ENCODE measurements around the gene PDE9A. TPM values are rescaled to one million over a fixed set of nuclear protein-coding genes. Genes with fewer than 3 reads are reported as not detected.

The PDE9A gene
- total RNA-seq, 5 donors from 2014 or later (not counting 1 experiment from before 2014, with no cell fraction given): 11.5 to 18.3 (median 16.1) TPM

DNA sequence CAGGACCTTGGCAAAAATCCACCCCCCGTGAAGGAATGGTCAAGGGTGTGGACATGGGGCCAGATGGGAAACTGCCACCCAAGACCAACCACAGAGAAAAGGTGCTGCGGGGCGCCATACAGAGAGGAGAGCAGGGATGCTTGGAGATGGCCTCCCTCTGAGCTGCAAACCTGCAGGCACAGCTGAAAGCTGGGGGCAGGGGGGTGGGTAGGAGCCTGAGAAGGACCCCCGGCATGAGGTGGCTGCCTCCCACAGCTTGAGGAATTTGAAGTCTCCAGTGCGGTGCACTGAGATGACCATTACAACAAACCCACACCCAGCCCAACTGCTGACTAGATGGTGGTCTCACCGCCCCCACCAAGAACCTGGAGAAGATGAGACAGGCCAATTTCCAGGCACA lies 141.1 kb downstream of the PDE9A start:
- CTCF ChIA-PET: no interaction called here
- H3K36me3 Mint-ChIP-seq: no peaks in the 10 kb centered on the region
- no peaks in the 10 kb centered on the region for H3K9me3 ChIP-seq
- H3K4me3 ChIP-seq (ENCODE audit: control insufficient read depth in 1 of 2, extremely low read depth in 1 of 2, low read length in 1 of 2): no peak overlapping the region
- DNase-seq (no peak), ATAC-seq (replicated peaks in 1 of 4) (no peak)
- H3K36me3 ChIP-seq (ENCODE audit: control insufficient read depth in 2 of 2, extremely low read depth in 1 of 2, insufficient read depth in 1 of 2, low read length in 1 of 2): no peaks in the 10 kb centered on the region
- H3K4me3 Mint-ChIP-seq: no peak overlapping the region
- peaks cover 0 to 8% of the 10 kb centered on the region in 2 experiments for H3K27me3 ChIP-seq (replicated peaks in 1 of 2; ENCODE audit: control insufficient read depth in 2 of 2, extremely low read depth in 1 of 2, insufficient read depth in 2 of 2, low read length in 1 of 2)
- peaks cover 2 to 4% (median 2%) of the 10 kb centered on the region in 3 donors for H3K4me1 Mint-ChIP-seq
- no peak overlapping the region for H3K27ac Mint-ChIP-seq
- H3K27ac ChIP-seq (ENCODE audit: low read length): no peak overlapping the region
- peaks cover 0 to 2% of the 10 kb centered on the region in 2 donors for H3K27me3 Mint-ChIP-seq
- no peaks in the 10 kb centered on the region for H3K9me3 Mint-ChIP-seq
- no CpG with 5 or more reads among the region's 6 CpGs for WGBS (ENCODE audit: insufficient coverage)
- no peaks in the 10 kb centered on the region for H3K4me1 ChIP-seq (ENCODE audit: control insufficient read depth in 1 of 2, extremely low read depth in 1 of 2, insufficient read depth in 2 of 2, low read length in 2 of 2)
- POLR2A ChIA-PET: no interaction called here

DNA sequence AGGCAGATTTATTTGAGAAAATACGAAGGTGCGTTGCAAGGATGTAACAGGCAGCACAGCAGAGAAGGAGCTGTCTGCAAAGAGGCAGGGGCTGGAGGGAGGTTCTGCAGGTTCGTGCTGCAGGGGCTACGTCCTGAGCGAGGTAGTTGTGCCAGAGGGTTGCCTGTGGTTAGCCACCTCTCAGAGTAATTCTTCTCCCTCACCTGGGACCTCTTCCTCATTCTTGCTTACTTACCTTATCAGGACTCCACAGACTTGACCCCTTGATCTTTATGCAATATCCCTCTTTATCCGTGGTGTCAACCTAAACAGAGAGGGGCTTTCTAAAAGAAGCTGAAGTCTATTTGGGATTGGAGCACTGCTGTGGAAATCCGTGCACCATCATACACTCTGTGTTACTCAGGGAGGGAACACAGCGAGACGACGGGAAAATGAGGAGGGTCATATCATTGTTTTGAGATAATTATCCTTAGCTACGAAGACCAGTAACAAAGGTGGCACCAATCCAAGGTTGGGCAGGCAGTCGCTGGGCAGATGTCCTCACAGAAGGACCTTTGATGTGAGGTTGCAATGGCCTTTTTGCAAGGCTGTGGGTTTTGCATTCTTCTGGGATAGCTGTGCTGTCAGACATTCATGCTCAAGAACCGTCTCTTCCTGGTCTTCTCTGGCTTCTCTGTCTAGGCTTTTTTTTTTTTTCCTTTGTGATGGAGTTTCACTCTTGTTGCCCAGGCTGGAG lies 143.1 kb downstream of the PDE9A start:
- Mint-ChIP-seq H3K27ac (no peak overlapping the region), H3K4me3 (no peak overlapping the region), H3K36me3 (no peaks in the 10 kb centered on the region), H3K9me3 (no peaks in the 10 kb centered on the region), H3K27me3 (peaks cover 0 to 2% of the 10 kb centered on the region in 2 donors), H3K4me1 (peaks cover 2 to 7% (median 3%) of the 10 kb centered on the region in 3 donors)
- no peaks in the 10 kb centered on the region for H3K4me1 ChIP-seq (ENCODE audit: control insufficient read depth in 1 of 2, extremely low read depth in 1 of 2, insufficient read depth in 2 of 2, low read length in 2 of 2)
- WGBS (ENCODE audit: insufficient coverage): 81% methylated on average over 3 of the region's 13 CpGs
- no peak for DNase-seq
- ChIA-PET CTCF (interaction anchor here in 1 of 2 donors (0.6 kb wide), 2 partner anchors 18 to 1548 kb away, joined by 3 to 4 read pairs; no protein-coding TSS in a partner anchor), POLR2A (interaction anchor here in 1 of 2 donors (0.6 kb wide), 1 partner anchor 189 kb away, joined by 3 read pairs; no protein-coding TSS in a partner anchor)
- H3K27ac ChIP-seq (ENCODE audit: low read length): no peak overlapping the region
- H3K36me3 ChIP-seq (ENCODE audit: control insufficient read depth in 2 of 2, extremely low read depth in 1 of 2, insufficient read depth in 1 of 2, low read length in 1 of 2): no peaks in the 10 kb centered on the region
- H3K27me3 ChIP-seq (replicated peaks in 1 of 2; ENCODE audit: control insufficient read depth in 2 of 2, extremely low read depth in 1 of 2, insufficient read depth in 2 of 2, low read length in 1 of 2): peaks cover 0 to 8% of the 10 kb centered on the region in 2 experiments
- H3K9me3 ChIP-seq: no peaks in the 10 kb centered on the region
- H3K4me3 ChIP-seq (ENCODE audit: control insufficient read depth in 1 of 2, extremely low read depth in 1 of 2, low read length in 1 of 2): no peak overlapping the region
- ATAC-seq (replicated peaks in 1 of 4): no peak

DNA sequence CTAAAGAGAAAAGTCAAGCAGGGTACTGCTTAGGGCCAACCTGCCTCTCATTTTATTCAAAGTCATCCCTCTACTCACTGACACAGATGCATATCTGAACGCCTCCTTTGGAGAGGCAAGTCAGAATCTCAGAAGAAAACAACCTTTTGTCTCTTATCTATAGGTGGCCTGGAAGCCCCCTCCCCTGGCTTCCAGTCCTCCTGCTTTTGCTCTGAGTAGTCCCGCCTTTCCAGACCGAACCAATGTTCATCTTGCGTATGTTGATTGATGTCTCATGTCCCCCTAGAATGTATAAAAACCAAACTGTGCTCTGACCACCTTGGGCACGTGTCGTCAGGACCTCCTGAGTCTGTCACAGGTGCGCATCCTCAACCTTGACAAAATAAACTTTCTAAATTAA lies 144.1 kb downstream of the PDE9A start:
- Mint-ChIP-seq H3K4me1 (peaks cover 2 to 7% (median 3%) of the 10 kb centered on the region in 3 donors), H3K36me3 (no peaks in the 10 kb centered on the region), H3K27me3 (peaks cover 0 to 2% of the 10 kb centered on the region in 2 donors), H3K27ac (no peak overlapping the region), H3K4me3 (no peak overlapping the region), H3K9me3 (no peaks in the 10 kb centered on the region)
- Histone ChIP-seq H3K4me3 (ENCODE audit: control insufficient read depth in 1 of 2, extremely low read depth in 1 of 2, low read length in 1 of 2) (no peak overlapping the region), H3K9me3 (no peaks in the 10 kb centered on the region), H3K4me1 (ENCODE audit: control insufficient read depth in 1 of 2, extremely low read depth in 1 of 2, insufficient read depth in 2 of 2, low read length in 2 of 2) (no peaks in the 10 kb centered on the region), H3K27ac (ENCODE audit: low read length) (no peak overlapping the region), H3K36me3 (ENCODE audit: control insufficient read depth in 2 of 2, extremely low read depth in 1 of 2, insufficient read depth in 1 of 2, low read length in 1 of 2) (no peaks in the 10 kb centered on the region), H3K27me3 (replicated peaks in 1 of 2; ENCODE audit: control insufficient read depth in 2 of 2, extremely low read depth in 1 of 2, insufficient read depth in 2 of 2, low read length in 1 of 2) (peaks cover 0 to 8% of the 10 kb centered on the region in 2 experiments)
- DNase-seq (no peak), ATAC-seq (replicated peaks in 1 of 4) (no peak)
- ChIA-PET POLR2A (no interaction called here), CTCF (no interaction called here)
- no CpG with 5 or more reads among the region's 7 CpGs for WGBS (ENCODE audit: insufficient coverage)

DNA sequence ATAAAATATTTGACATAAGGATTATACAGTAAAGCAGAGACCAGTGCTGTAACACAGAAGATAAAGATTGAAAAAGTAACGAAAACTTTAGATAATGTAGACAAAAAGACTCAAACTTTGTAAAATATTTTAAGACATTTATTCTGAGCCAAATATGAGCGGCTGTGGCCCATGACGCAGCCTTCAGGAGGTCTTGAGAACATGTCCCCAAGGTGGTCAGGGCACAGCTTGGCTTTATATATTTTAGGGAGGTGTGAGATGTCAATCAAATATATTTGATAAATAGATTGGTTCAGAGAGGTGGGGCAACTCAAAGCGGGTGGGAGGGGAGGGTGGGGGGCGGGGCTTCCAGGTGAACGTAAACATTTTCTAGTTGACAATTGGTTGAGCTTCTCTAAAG lies 144.7 kb downstream of the PDE9A start:
- ATAC-seq (replicated peaks in 1 of 4) (no peak), DNase-seq (no peak)
- no peaks in the 10 kb centered on the region for H3K9me3 ChIP-seq
- H3K27ac Mint-ChIP-seq: no peak overlapping the region
- H3K4me1 Mint-ChIP-seq: peaks cover 2 to 7% (median 3%) of the 10 kb centered on the region in 3 donors
- CTCF ChIA-PET: no interaction called here
- no CpG with 5 or more reads among the region's 6 CpGs for WGBS (ENCODE audit: insufficient coverage)
- no peaks in the 10 kb centered on the region for H3K36me3 Mint-ChIP-seq
- H3K4me3 Mint-ChIP-seq: no peak overlapping the region
- H3K36me3 ChIP-seq (ENCODE audit: control insufficient read depth in 2 of 2, extremely low read depth in 1 of 2, insufficient read depth in 1 of 2, low read length in 1 of 2): no peaks in the 10 kb centered on the region
- H3K9me3 Mint-ChIP-seq: no peaks in the 10 kb centered on the region
- H3K27me3 ChIP-seq (replicated peaks in 1 of 2; ENCODE audit: control insufficient read depth in 2 of 2, extremely low read depth in 1 of 2, insufficient read depth in 2 of 2, low read length in 1 of 2): peaks cover 0 to 8% of the 10 kb centered on the region in 2 experiments
- H3K27me3 Mint-ChIP-seq: peaks cover 0 to 2% of the 10 kb centered on the region in 2 donors
- H3K27ac ChIP-seq (ENCODE audit: low read length): no peak overlapping the region
- no peaks in the 10 kb centered on the region for H3K4me1 ChIP-seq (ENCODE audit: control insufficient read depth in 1 of 2, extremely low read depth in 1 of 2, insufficient read depth in 2 of 2, low read length in 2 of 2)
- H3K4me3 ChIP-seq (ENCODE audit: control insufficient read depth in 1 of 2, extremely low read depth in 1 of 2, low read length in 1 of 2): no peak overlapping the region
- POLR2A ChIA-PET: no interaction called here

DNA sequence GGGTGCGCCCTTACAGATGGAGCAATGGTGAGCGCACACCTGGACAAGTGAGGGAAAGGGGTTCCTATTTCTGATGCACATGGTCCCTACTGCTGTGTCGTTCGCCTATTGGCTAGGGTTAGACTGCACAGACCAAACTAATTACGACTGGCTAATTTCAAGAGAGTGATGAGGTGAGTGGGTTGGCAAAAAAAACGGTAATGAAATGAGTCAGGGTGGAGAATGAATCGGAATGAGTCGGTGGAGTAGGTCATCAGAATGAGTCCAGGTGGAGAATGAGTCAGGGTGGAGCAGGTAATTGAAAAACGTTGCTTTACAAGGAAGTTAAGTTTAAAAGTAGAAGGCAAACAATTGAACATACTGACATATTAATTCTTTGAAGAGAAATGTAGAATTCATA lies 146.1 kb downstream of the PDE9A start:
- Mint-ChIP-seq H3K27ac (peak overlapping the region in 1 of 2 donors; percentile 30), H3K4me1 (peaks cover 2 to 7% (median 3%) of the 10 kb centered on the region in 3 donors), H3K27me3 (peaks cover 0 to 2% of the 10 kb centered on the region in 2 donors), H3K4me3 (no peak overlapping the region), H3K9me3 (no peaks in the 10 kb centered on the region), H3K36me3 (no peaks in the 10 kb centered on the region)
- Histone ChIP-seq H3K27me3 (replicated peaks in 1 of 2; ENCODE audit: control insufficient read depth in 2 of 2, extremely low read depth in 1 of 2, insufficient read depth in 2 of 2, low read length in 1 of 2) (peaks cover 0 to 4% of the 10 kb centered on the region in 2 experiments), H3K4me3 (ENCODE audit: control insufficient read depth in 1 of 2, extremely low read depth in 1 of 2, low read length in 1 of 2) (no peak overlapping the region), H3K4me1 (ENCODE audit: control insufficient read depth in 1 of 2, extremely low read depth in 1 of 2, insufficient read depth in 2 of 2, low read length in 2 of 2) (no peaks in the 10 kb centered on the region), H3K9me3 (no peaks in the 10 kb centered on the region), H3K36me3 (ENCODE audit: control insufficient read depth in 2 of 2, extremely low read depth in 1 of 2, insufficient read depth in 1 of 2, low read length in 1 of 2) (no peaks in the 10 kb centered on the region), H3K27ac (ENCODE audit: low read length) (no peak overlapping the region)
- POLR2A ChIA-PET: no interaction called here
- ATAC-seq (replicated peaks in 1 of 4) (no peak), DNase-seq (no peak)
- WGBS (ENCODE audit: insufficient coverage): 56% methylated on average over 7 of the region's 9 CpGs
- CTCF ChIA-PET: no interaction called here

DNA sequence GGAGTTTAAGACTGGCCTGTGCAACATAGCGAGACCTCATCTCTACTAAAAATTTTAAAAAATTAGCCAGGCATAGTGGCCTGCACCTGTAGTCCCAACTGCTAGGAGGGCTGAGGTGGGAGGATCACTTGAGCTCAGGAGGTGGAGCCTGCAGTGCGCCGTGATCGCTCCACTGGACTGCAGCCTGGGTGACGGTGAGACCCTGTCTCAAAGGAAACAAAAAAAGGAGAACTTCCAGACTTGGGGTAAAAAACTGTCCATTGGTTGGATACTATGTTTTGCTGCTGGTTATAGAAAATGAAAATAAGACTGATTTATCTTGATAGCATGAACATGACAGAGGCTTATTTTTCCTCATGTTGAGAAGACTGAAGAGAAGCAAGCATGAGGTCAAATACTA lies 146.5 kb downstream of the PDE9A start:
- H3K36me3 ChIP-seq (ENCODE audit: control insufficient read depth in 2 of 2, extremely low read depth in 1 of 2, insufficient read depth in 1 of 2, low read length in 1 of 2): no peaks in the 10 kb centered on the region
- no peak overlapping the region for H3K27ac ChIP-seq (ENCODE audit: low read length)
- peaks cover 2 to 7% (median 3%) of the 10 kb centered on the region in 3 donors for H3K4me1 Mint-ChIP-seq
- no peaks in the 10 kb centered on the region for H3K4me1 ChIP-seq (ENCODE audit: control insufficient read depth in 1 of 2, extremely low read depth in 1 of 2, insufficient read depth in 2 of 2, low read length in 2 of 2)
- no peak overlapping the region for H3K27ac Mint-ChIP-seq
- H3K27me3 Mint-ChIP-seq: peaks cover 0 to under 1% of the 10 kb centered on the region in 2 donors
- no peak overlapping the region for H3K4me3 Mint-ChIP-seq
- H3K36me3 Mint-ChIP-seq: no peaks in the 10 kb centered on the region
- 90% methylated on average over 2 of the region's 5 CpGs for WGBS (ENCODE audit: insufficient coverage)
- ChIA-PET CTCF (no interaction called here), POLR2A (no interaction called here)
- DNase-seq (no peak), ATAC-seq (replicated peaks in 1 of 4) (no peak)
- H3K27me3 ChIP-seq (replicated peaks in 1 of 2; ENCODE audit: control insufficient read depth in 2 of 2, extremely low read depth in 1 of 2, insufficient read depth in 2 of 2, low read length in 1 of 2): peaks cover 0 to 2% of the 10 kb centered on the region in 2 experiments
- H3K9me3 Mint-ChIP-seq: no peaks in the 10 kb centered on the region
- H3K4me3 ChIP-seq (ENCODE audit: control insufficient read depth in 1 of 2, extremely low read depth in 1 of 2, low read length in 1 of 2): no peak overlapping the region
- no peaks in the 10 kb centered on the region for H3K9me3 ChIP-seq

All from T-cell (primary cell).